Epithelial cell of esophagus (primary cell): Measurements from ENCODE around the gene ZNF746.

Source experiments
- DNase-seq: peaks from one replicate; pipeline ENCODE4 v3.0.0; 2010; ENCODE audit warnings: low read depth
- H3K4me3 ChIP-seq: 2 replicates; pipeline ENCODE4 v1.5.1; 2011; ENCODE audit warnings: mild to moderate bottlenecking, low read length, control low read depth
- CTCF ChIP-seq: IDR thresholded peaks from 2 replicates; pipeline ENCODE4 v1.5.1; 2011; ENCODE audit warnings: low read depth, mild to moderate bottlenecking, low read length, control low read depth, inconsistent platforms; ENCODE audit not compliant: insufficient read depth; ENCODE audit errors: missing control alignments

Gene ZNF746

GRCh38 chr7:149442924-149443323 lies 54.7 kb downstream of the ZNF746 start:
- TF ChIP-seq CTCF = no peak
- H3K4me3 ChIP-seq = no peak overlapping the region
- DNase-seq = no peak

DNA sequence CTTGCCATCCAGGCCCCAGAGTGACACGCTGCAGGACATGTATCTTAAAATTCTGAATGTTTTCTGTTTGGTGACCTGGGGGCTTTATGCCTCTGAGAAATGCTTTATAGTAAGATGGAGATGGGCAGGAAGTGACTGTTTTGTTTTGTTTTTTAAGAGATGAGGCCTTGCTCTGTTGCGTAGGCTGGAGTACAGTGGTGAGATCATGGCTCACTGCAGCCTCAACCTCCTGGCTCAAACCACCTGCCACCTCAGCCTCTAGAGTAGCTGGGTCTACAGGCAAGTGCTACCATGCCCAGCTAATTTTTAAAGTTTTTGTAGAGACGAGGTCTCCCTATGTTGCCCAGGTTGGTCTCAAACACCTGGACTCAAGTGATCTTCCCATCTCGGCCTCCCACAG lies 57.4 kb downstream of the ZNF746 start:
- H3K4me3 ChIP-seq = no peak overlapping the region
- TF ChIP-seq CTCF = no peak
- DNase-seq = no peak

- TF ChIP-seq CTCF = no peak
- no peak overlapping the region for H3K4me3 ChIP-seq
- no peak for DNase-seq
These were observed 61.3 kb downstream of the ZNF746 start for GRCh38 chr7:149436358-149436757.

GRCh38 chr7:149433124-149433523 lies 64.5 kb downstream of the ZNF746 start:
- TF ChIP-seq CTCF = no peak
- no peak overlapping the region for H3K4me3 ChIP-seq
- no peak for DNase-seq

- no peak for DNase-seq
- TF ChIP-seq CTCF = no peak
- no peak overlapping the region for H3K4me3 ChIP-seq
These were observed 65.4 kb downstream of the ZNF746 start for GRCh38 chr7:149432121-149432691.

- TF ChIP-seq CTCF = no peak
- no peak overlapping the region for H3K4me3 ChIP-seq
- no peak for DNase-seq
These were observed 66.0 kb downstream of the ZNF746 start for GRCh38 chr7:149431486-149432120.

DNA sequence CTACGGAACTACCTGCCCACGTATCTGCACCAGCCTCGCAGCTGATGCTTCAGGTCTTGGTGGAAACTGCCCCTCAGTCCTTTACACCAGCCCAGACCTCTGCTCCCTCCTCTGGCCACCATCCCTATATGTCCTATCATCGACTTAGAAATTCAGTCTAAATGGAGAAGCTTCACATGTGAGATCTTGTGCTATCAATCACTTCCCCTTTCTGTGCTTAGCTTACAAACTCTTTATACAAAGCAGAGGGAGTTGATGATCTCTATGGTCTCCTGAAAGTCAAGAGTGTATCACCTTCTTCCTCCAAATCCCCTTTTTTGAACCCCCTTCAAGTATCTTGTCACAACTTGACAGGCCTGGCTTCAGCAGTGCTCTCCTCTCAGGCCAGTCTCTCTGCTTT lies 67.4 kb downstream of the ZNF746 start:
- DNase-seq = no peak
- no peak overlapping the region for H3K4me3 ChIP-seq
- TF ChIP-seq CTCF = no peak
